GM20000 (cell line): ENCODE measurements around the gene SETD1A.

Source experiments
- DNase-seq: peaks from one replicate; pipeline ENCODE4 v3.0.0; 2012; ENCODE audit warnings: low spot score
- TF ChIP-seq, protein P1 (sequence below): IDR thresholded peaks from 2 replicates; pipeline ENCODE4 v1.5.1; 2012; ENCODE audit warnings: mild to moderate bottlenecking, control low read depth; ENCODE audit errors: extremely low read depth, missing control alignments

The SETD1A gene

DNA sequence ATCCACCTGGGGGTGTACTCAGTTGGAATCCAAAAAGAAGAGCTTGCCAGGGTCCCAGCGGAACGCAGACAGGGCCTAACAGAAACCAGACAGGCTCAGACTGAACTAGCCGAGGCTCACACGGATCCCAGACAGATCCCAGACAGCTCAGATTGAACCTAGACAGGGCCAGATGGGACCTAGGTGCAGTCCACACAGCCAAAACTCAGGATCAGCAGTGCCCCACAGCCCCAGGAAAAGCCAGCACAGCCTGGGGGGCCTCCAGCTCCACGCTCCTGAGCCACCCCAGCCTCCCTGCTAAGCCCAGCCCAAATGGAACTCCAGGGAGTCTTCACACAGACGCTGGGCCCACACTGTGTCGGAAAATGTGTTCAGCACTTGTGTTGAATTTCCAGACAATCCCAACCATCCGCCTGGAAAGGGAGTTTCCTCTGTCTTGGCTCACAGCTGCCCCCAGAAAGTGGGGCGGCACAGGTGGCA, 45.3 kb downstream of the SETD1A start:
- TF ChIP-seq, protein P1, sequence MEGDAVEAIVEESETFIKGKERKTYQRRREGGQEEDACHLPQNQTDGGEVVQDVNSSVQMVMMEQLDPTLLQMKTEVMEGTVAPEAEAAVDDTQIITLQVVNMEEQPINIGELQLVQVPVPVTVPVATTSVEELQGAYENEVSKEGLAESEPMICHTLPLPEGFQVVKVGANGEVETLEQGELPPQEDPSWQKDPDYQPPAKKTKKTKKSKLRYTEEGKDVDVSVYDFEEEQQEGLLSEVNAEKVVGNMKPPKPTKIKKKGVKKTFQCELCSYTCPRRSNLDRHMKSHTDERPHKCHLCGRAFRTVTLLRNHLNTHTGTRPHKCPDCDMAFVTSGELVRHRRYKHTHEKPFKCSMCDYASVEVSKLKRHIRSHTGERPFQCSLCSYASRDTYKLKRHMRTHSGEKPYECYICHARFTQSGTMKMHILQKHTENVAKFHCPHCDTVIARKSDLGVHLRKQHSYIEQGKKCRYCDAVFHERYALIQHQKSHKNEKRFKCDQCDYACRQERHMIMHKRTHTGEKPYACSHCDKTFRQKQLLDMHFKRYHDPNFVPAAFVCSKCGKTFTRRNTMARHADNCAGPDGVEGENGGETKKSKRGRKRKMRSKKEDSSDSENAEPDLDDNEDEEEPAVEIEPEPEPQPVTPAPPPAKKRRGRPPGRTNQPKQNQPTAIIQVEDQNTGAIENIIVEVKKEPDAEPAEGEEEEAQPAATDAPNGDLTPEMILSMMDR: no peak
- DNase-seq: no peak

DNA sequence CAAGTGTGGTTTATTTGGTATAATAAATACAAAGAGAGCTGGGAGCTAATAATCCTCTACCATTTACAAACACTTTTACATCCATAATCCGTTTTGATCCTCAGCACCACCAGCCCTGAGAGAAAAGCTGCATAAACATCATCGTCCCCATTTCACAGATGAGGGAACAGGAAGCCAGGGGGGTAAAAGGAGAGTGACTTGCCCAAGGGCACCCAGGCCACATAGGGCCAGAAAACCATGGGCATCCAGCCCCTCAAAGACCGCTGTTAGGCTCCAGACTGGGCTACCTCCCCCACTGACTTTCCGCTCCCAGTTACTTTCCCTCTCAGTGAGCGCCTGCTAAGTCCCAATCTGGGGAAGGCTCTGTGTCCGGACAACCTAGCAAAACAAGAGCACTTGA, 46.2 kb downstream of the SETD1A start:
- TF ChIP-seq, protein P1: no peak
- no peak for DNase-seq

DNA sequence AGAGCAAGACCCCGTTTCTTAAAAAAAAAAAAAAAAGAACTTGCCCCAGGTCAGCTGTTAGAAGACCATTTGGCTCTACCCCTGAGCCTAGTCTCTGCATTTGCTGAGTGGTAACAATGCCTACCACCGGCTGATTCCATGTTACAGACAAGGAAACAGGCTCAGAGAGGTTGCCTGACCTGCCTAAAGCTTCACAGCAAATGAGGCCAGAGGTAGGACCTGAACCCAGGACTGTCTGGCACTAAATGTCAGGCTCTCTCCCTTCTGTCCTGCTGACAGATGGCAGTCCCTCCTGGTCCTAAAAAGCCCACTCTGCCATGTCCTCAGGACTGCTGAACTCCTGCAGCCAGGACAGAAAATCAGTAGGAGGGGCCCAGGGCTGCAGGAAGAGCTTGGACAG, 47.1 kb downstream of the SETD1A start:
- TF ChIP-seq, protein P1: no peak
- DNase-seq: no peak

DNA sequence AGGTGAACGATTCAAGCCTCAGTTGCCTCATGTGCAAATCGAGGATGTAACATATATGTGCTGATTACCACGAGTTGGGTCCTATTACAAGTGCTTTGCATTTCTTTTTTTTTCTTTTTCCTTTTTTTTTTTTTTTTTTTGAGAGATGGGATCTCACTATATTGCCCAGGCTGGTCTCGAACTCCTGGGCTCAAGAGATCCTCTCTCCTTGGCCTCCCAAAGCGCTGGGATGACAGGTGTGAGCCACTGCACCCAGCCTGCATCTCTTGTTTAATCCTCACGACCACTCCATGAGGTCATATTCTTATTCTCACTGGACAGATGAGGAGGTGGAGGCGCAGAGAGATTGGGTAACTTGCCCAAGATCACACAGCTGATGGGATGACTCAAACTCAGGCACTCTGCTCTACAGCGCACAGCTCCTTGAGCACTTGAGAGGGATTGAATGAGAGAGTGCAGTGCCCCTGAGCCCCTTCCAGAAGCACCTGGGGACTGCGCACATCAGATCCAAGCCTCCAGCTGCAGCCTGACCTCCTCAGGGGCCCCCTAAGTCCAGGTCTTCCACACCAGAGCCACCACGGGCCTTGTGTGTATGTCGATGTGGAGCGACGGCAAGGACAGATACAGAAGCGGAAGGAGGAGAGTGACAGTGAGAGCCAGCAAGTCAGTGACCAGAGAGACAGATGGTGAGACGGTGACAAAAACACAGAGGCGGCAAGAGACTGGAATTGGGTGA, 48.0 kb downstream of the SETD1A start:
- no peak for DNase-seq
- TF ChIP-seq, protein P1: no peak

DNA sequence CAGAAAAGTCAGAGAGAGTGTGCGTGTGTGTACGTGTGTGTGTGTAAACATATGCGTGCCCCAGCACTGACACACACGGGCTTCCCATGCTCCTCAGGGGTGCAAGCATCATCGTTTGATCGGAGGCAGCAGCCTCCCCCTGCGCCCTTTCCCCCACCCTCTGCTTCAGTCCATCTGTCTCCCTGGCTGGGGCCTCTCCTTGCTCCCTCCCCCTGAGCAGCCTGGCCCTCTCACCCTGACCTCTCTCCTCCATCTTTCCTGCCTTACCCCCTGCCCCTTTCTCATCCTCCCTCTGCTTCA, 48.5 kb downstream of the SETD1A start:
- TF ChIP-seq, protein P1: no peak

DNA sequence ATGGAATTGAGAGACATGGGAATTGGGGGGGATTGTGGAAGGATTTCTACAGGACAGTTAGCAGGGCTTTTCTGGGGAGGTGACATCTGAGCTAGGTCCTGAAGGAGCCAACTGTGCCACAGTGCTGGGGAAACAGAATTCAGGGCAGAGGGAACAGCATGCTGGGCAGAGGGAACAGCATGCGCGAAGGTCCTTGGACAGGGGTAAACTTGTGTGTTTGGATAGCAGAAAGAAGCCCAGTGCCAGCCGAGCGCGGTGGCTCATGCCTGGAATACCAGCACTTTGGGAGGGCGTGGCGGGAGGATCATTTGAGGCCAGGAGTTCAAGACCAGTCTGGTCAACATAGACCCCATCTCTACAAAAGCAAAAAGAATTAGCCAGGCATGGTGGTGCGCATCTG, 49.0 kb downstream of the SETD1A start:
- TF ChIP-seq, protein P1: no peak
- DNase-seq: no peak

More for the DNA sequence above, 48.5 kb downstream of the SETD1A start:
- no peak for DNase-seq

DNA sequence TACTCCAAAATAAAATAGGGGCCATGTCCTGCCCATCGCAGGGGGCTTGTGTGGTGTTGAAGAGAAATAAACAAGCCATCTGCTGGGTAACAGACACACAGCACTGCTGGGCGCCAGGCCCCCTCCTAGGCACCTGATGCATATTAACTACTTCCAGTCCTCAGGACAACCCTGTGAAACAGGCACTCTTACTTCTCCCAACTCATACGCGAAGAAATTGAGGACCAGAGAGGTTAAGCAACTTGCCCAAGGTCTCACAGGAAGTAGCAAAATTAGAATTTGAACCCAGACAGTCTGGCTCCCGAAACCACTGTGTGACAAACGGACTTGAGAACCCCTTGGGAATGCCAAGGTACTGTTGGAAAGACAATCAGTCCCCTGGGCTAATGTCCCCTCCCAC, 50.1 kb downstream of the SETD1A start:
- no peak for DNase-seq
- TF ChIP-seq, protein P1: no peak
